ENCODE results near the gene PMVK.

The PMVK gene

DNA sequence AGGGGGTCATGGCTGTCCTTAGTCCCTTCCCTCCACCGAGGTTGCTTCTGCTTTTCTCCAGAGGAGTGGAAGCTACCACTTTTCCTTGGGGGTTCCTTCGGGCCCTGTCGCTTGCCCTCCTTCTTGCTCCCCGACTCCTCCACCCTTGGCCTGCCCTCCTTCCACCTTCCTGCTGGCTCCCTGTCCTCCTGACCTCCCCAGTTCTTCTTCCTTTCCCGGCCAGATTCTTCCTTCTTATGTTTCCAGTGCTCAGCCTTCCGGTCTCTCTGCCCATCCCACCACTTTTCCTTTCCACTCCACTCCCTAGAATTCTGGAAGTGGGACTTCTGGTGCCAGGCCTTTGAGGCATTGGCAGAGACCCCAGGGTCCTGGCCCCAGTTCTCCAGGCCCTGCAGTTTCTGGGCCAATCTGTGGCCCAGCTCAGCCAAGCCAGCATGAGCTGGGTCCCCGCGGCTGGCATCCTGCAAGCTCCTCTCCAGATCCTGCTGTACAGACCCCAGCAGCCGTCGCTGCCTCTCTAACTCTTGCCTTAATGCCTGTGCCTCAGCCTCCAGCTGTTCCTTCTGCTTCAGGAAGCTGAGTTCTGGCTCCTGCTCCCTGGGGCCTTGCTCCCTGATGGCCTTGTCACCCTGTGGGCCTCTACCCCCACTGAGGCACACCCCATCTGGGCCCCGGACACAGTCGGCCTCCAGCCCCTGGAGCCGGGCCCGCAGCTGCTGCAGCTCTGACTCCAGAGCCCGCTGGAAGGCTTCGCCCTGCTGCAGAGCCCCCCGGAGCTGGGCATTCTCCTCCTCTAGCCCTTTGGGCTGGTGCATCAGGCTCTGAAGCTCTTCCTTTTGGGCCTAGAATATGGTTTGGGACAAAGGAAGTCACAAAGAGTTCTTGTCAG is 9.7 kb upstream of the PMVK start:
- no peak for DNase-seq

DNA sequence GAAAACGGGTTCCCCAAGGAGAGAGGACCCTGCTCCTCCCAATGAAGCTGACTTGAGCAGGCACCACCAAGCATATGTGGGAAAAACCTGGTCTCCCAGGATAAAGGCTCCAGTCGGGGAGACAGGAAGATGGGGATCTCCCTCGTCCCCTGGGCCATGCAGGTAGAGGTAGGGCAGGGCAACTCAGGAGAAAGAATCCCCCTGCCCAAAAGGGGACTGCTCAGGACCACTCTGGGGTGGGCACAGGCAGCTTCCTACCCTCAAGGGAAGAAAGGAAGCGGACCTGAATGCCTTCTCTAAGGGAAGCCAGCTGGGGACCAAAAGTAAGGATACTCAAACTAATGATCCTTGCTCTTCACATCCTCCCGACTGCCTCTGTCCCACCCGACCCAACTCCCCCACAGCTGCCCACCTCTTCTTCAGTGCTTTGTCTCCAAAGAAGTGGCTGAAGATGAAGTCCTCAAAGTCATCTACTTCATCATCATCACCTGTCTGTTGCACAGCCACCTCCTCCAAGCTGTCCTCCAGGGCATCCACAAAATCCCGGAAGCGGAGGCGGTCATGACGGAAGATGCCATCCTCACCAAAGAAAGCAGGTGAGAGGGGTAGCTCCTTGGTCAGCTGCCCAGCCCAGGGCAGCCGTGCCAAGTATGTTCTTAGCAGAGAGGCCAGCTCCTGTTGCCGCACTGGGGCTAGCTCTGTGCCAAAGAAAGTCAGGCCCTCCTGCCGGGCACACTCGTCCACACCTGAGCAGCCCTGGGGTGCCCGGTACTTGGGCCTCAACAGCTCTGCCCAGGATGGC is 8.8 kb upstream of the PMVK start:
- DNase-seq = no peak

DNA sequence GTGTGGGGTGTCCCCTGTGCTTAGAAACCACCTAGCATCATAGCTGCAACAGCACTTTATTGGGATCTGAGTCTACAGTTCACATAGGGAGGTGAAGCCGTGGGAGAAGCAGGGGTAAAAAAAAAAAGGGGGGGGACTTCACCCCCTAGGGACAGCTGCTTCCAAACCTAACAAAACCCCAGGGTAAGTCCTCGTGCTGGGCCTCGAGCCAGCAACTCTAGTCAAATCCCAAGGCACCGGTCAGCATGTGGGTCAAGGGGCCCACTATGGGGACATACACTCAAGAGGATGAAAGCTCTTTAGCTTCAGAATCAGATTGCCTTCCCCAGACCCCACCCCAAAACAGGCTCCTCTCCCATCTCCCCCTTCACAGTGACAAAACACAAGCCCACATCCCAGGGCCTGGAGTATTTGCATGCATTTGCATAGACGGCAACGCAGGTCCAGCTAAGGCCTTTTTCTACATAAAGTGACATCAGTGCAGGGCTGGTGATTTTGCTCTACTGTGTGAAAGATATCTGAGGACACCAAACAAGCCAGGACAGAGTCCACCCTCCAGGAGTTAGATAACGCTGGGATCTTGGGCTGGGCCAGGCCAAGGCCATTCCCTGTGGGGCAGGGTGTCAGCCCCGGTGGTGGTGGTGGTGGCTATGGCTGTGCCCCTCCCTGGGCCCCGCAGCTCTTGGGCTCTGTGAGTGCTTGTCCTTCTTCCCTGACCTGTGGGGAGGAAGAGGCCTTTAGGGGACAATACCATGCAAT is 8.1 kb upstream of the PMVK start:
- no peak for DNase-seq

GRCh38 chr1:154943649-154944400 is 7.3 kb upstream of the PMVK start:
- DNase-seq = peak; percentile 60

DNA sequence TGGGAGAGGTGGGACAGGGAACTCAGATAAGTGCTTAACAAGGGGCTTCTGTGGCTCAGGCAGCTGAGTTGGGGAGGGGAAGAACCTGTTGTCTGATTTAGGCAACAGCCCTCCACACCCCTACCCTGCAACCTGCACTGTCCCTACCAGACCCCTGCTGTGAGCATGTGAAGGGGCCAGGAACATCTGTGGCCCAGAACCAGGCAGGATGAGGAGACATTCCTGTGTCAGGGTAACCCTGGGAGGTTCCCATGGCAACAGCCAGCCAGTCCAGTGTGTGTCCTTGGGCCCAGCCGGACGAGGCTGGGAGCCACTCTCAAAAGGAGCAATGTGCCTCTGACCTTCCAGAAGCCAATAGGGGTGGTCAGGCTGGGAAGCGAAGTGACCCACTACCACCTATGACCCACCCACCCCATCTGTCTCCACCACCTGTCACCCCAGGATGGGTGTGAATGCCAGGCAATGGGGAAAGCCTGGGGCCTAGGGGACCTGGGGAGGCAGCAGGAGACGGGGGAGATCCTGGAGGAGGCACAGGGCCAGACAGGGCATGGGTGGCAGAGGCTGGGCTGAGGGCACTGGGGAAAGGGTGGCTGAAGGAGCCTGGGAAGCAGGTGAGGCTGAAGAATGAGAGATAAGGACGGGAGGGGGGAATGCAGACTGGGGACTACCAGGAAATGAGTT is 5.0 kb upstream of the PMVK start:
- DNase-seq = no peak

- no peak for DNase-seq
Observed at GRCh38 chr1:154940651-154941194, 4.2 kb upstream of the PMVK start.

- DNase-seq = no peak
Observed at GRCh38 chr1:154940213-154940560, 3.7 kb upstream of the PMVK start.

GRCh38 chr1:154938604-154939399 is 2.3 kb upstream of the PMVK start:
- no peak for DNase-seq

DNA sequence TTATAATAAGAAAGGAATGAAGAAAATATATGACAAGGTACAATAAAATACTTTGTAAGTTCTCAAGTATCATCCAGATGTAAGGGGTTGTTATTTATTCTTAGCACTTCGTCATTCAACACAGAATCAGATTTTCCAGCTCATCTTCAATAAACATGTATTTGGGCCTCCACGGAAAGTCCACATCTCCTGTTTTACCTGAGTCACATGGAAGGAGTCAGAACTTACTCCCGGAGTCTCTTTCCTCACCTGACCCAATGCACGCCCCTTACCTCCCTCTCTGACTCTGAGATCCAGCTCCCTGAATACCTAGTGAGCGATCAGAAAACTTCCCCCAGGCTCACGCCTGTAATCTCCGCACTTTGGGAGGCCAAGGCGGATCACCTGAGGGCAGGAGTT is 1.5 kb upstream of the PMVK start:
- no peak for DNase-seq

DNA sequence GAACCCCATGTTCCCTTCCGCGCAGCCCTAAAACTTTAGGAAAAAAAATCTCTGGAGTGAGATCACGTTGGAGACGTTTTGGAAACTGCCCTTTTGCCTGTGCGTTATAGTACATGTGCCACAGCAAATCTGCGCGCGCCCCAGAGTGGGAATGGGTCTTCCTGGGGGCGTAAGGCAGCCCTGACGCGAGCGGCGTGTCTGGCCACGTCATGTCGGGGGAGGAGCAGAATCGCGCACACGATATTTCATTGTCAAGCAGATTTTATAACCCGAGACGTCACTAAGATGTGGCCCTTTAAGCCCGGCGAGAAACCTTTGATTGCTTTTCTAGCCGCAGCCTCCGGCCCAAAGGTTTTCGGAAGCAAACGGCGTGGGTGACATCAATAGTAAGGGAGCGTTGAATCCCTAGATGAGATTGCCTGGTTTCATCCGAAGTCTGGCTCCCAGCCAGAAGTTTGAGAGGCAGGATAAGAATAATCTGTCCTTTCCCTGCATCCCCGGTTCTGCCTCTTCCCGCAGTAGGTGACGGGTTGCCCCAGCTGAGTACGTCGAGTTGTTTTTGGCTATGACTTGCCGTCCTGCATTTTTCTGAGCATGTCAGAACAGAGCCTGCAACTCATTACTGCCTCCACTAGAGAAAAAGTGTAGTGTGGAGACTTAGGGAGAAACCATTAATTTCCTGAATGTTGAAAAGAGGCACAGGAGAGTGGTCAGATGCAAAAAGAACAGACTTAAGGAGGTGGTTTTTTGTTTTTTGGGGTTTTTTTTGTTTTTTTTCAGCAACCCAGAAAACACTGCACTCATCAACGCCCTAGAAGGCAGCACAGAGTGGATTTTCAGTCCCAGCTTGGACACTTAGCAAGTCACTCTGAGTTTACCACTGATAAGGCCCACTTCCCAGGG is 817 bp upstream of the PMVK start:
- DNase-seq = peak; percentile 93

- DNase-seq = peak; percentile 39
Observed at GRCh38 chr1:154935749-154936554, 567 bp downstream of the PMVK start.

DNA sequence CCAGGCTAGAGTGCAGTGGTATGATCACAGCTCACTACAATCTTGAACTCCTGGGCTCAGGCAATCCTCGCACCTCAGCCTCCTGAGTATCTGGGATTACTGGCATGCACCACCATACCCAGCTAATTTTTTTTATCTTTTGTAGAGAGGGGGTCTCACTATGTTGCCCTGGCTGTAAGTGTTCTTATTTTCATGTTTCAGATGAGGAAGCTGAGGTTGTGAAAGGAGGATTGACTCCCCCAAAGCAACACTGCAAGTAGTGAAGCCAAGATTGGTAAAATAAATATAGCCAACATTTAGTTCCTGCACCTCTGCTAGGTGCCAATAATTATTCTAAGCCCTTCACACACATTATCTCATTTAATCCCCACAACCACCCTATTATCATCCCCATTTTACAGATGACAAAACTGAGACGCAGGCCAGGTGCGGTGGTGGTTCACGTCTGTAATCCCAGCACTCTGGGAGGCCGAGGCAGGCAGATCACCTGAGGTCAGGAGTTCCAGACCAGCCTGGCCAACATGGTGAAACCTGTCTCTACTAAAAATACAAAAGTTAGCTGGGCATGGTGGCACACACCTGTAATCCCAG is 2.1 kb downstream of the PMVK start:
- no peak for DNase-seq

- DNase-seq = no peak
Observed at GRCh38 chr1:154931940-154932487, 4.5 kb downstream of the PMVK start.

DNA sequence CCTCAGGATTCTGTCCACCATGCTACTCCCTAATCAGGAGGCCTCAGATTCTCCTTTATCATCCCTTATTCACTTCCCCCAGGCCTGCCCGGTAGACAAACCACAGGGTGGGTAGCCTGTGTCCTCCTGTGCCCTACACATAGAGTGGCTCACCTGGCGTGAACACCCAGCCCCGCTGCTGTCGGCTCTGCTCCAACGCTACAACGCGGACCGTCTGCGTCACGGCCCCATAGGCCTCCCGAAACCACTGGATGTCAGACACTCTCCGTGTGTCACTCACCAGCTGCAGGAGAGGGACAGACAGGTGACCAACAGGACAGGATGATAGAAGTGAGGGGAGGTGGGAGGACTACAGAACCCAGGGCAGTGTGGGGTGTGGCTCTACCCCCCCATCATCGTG is 10.3 kb downstream of the PMVK start:
- DNase-seq = no peak

DNA sequence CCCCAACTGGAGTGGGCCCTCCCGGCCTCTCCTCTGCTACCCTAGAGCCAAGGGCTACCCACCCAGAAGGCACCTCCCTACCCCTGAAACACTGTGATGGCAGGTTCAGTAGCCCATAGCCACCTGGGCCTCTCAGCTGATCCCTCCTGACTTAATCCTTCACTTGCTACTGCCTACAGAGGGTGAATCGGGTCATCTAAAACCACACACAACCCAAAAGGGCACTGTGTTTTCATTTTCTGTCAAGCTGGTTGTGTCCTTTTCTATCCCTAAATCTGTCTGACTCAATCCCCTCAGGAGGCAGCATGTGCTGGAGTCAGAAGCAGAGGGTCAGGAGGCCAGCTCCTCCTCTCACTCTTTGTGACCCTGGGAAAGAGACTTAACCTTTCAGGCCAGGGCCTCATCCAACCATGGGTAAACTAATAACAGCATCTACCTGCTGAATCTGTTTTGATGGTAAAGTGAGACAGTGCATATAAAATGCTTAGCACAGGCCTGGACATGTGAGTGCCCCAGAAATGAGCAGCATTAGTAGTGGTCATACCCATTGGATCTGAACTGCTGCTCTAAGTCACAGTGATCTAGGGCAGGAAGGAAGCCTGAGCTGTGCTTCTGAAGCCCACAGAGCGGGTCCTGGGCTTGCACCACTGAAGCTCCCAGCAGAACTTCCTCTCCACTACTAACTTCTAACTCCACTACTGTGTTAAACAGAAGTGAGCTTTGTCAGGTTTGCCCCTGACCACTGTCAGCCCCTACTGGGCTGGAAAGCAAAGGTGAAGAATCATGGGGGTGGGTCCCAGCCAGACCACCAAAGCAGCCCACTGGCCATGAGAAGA is 11.0 kb downstream of the PMVK start:
- no peak for DNase-seq

DNA sequence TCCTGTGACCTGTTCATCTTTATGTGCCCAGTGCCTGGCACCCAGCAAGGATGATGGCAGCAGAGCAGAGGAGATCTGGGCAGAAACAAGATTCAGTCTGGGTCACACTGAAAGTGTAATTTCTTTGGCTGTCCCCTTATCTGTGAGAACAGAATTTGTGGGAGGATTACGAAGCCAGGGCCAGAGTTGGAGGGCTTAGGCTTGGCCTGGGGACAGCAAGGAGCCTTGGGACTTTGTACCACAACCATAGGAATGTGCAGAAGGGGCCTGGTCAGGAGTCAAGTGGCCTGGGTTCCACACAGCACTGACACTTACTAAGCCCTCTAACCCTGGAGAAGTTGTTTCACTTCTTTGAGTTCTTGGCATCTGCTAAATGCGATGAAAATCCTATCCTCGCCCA is 12.8 kb downstream of the PMVK start:
- no peak for DNase-seq

- DNase-seq = no peak
Observed at GRCh38 chr1:154913273-154913672, 23.2 kb downstream of the PMVK start.
